HG02642 (cell line): ENCODE data around the gene TMEM86B.

Experiments
- ATAC-seq: cut with Tn5 transposase; IDR thresholded peaks from one replicate; pipeline ENCODE4 v1.9.1; 2021; ENCODE audit warnings: mild to moderate bottlenecking; ENCODE audit not compliant: unreplicated experiment, poor library complexity

Gene TMEM86B

DNA sequence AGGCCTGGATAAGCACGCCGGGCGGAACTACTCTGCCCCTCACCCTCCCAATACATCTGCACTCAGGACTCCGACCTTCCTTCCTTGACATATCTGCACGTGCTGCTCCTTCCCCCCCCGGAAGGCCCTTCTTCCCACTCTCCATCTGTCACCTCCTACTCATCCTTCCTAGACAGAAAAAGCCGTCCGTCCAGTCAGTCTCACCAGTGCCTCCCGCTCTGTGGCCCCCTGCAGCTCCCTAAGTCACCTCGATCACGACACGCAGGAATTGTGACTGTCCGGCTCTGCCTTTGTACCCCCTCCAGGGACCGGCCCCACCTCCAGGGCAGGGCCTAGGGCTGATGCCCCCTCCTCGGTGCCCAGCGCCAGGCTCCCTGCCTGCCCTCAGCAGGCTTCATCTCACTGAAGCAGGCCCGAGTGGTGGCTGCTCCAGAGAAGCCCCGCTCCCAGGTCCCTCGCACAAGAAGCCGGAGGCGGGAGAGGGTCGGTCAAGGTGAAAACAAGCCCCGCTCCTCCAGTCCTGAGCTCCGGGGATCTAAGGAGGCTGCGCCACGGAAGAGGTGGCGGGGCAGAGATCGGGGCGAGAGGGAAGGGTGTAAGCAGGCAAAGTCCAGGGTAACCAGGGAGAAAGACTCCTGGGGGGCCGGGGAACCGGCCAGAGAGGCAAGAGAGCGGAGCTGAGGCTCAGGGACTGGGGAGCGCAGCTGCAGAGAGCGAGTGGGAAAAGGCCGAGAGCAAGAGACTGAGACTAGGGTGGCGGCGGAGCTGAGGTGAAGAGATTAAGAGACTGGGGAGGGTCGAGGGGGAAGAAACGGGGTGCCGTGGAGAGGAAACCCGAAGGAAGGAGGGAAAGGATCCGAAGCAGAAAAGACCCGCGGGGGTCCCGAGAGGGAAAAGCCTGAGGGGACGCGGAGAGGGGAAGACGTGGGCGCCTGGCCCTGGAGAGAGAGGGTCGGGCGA is 29.2 kb upstream of the TMEM86B start:
- no peak for ATAC-seq

DNA sequence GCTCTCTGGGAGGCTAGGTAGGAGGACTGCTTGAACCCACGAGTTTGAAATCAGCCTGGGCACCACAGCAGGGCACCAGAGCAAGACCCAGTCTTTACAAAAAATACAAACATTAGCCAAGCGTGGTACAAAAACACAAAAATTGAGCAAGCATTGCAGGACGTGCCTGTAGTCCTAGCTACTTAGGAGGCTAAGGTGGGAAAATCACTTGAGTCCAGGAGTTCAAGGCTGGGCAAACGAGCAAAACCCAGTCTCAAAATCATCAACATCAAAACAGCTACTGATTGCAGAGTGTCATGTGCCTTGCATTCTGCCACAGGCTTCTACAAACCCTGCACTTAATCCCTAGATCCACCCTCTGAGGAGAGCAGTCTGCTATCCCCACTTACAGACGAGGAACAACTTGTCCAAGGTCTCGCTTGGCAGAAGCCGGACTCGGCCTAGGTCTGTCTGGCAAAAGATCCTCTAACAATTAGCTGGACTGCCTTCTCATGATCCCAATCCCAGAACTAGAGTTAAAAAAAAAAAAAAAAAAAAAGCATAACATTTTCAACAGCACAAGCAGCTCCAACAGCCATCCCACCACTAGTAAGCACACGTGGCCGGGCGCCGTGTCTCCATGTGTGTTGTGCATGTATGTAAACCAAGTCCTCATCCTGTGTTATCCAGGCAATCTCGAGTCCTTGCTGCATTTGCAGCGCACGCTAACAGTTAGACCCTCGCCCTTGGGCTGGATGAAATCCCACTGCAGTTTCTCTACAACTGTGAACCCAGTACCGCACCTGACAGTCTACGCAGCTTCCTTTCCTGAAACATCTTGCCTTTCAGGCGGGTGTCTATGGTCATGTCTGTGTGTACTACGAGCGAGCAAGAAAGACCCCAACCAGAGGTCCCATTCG is 28.2 kb upstream of the TMEM86B start:
- no peak for ATAC-seq

DNA sequence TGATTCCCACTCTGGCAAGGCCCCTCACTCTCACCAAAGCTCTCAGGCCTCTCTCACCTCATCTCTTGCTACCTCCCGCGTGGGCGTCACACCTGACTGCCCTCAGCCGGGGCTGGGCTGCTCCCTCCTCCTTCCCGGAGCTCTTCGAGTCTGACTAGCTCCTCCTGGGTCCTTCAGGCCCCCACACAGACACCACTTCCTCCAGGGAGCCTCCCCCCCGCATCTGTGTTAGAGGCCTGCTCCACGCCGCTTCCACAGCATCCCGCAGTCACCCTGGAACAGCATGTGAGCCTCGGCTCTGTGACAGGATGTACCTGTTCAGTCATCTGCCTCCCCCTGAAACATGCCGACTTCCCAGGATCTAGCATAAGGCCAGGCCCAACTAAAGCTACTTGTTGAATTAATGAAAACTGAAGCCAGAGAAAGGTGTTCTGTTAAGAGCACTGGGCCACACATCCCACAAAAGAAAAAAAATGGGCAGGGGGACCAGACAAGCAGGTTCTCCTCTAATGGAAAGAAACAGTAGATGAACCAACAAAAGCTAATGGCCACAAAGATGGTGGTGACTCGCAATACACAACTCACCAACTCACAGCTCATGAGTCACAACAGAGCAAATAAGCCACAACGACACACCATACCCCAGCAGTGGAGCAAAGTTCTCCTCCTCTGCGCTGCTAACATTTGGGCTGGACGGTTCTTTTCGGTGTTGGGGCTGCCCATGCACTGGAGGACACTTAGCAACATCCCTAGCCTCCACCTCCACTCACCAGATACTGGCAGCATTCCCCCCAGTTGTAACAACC is 27.3 kb upstream of the TMEM86B start:
- ATAC-seq: no peak

DNA sequence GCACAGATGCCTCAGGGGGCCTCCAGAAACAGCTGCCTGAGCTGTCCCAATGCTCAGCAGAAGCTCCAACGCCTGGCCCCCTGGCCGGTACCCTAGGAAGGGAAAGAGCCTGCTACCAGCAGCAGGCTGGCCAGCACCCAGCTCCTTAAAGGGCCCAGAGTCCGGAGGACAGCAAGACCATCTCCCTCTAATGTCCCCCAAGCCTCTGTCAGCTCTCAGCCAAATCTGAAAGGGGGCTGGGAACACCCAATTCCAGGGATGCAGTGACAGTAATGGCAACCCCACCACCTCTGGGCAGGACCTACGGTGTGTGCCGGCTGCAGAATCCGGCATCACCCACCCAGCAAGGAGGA is 26.0 kb upstream of the TMEM86B start:
- ATAC-seq: no peak

DNA sequence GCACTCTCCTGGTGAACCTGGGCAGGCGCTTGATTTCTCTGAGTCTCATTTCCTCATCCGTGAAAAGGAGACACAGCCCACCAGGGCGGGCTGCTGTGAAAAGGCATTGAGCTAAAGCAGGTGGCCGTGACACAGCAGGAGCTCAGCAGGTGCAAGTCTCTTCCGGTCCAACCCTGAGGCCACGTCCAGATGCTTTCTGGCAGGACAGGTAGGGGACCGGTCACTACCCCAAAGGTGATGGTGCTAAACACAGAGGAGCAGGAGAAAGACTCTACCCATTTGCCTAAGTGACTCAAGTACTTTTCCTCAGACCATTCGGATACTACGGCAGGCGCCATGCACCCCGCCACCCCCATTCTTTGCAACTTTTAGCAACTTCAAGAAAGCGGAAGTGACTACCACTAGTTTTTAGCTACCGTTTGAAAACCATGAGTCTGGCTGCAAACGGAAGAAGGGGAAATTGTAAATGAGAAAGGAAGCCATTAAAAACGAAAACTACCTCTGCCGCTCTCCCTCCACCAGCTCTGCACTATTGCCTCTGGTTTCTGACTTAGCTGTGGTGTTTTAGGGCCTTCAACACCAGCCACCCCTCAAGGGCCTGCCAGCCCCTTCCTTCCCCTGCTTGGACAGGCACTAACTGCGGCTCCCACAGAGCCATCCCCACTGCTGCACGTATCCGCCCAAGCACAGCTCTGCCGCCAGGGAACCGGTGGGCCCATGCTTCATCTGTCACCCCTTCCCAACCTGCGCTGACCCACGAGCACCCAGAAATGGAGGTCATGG is 25.5 kb upstream of the TMEM86B start:
- peak; percentile 35 for ATAC-seq

DNA sequence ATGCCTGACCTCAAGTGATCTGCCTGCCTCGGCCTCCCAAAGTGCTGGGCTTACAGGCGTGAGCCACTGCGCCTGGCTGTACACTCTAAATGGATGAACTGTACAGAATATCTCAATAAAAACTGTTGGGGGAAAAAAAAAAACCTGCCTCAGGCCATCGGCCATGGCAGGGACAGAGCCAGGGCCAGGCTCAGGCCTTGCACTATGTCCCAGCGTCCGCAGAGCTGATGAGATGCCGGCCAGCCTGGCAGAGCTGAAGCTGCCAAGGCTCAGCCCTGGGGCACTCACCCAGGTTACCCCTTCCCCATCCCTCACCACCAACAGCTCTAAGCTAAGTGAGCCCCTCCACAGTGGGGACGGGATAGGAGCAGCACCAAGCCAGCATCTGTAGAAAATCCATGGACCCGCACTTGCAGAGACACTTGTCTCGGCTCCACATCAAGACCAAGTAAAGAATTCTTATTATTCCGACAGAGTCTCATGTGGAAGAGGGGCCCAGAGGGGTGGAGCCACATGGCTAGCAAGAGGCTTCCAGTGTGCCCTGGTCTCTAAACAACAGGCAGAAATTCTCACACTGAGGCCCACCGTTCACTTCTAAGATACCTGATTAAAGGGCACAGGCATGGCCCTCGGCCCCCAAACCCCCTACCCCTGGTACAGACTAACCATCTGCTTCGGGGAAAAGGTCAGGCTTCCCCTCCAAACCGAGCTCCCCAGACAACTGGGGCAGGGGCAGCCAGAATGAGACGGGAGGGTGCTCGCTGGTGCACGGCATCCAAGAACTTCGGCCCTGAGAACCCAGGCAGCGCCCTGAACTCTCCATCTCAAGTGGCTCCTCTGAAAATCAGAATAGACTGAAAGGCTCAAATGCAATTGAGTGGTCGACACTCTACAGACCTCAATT is 24.4 kb upstream of the TMEM86B start:
- ATAC-seq: no peak

DNA sequence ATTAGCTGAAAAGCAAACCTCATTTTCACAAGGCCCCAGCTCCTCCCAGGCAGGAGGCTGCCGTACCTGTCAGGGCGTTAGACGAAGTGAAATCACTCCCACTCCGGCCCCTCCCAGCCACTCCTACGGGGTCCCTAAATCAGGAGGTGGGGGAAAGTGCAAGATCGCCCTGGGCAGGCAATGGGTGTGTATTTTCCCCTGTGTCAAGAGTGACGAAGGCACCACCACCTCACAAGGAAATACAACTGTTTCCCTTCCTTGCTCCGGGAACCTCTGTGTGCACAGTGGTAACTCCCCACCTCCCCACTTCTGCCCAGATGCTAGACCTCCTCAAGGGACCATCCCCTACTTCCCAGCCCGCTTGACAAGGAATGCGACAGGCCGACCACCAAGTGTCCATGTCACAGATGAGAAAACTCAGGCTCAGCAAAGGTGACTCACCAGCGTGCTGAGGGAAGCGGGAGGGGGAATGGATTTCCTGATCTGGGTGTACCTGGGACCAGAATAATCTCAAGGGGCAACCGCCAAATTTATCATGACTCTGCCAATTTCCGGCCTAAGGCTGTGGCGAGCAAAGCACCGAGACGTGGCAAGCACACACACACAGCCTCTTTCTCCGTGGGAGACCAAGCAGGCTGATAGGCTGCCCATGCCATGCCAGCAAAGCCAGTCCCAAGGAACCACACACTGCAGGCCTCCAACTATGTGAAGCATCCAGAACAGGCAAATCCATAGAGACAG is 22.9 kb upstream of the TMEM86B start:
- no peak for ATAC-seq

DNA sequence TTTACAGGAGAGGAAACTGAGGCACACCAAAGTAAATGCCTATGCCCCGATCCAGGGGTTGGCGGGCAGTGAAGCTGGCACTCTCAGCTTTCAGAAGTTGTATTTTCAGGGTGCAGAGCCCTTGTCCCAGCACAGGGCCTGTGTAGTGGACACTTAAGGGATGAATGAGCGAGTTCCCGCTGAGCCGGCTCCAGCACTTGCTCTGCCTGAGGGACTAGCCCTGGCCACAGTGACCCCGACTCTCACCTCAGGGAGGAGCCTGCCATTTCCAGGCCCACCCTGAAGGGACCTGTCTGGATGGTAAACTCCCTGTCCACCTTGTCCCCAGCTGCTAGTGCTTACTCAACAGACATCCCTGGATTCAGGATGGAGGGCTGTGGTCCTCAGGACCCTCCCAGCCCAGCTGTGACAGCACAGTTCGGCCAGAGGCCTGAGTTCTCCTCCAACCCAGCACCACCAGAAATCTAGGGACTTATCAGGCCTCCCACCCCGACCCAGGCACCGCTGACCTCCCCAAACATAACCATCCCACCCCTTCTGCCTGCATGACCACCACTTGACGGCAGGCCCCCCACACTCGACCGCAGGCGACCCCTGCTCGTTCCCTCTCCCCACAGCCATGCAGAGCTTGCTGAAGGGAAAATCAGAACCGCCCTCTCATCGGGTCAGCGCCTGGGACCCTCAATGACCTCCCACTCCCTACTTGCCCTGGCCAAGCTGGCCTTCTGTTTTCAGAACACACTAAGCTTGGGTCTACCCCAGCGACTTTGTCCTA is 21.9 kb upstream of the TMEM86B start:
- ATAC-seq: no peak

DNA sequence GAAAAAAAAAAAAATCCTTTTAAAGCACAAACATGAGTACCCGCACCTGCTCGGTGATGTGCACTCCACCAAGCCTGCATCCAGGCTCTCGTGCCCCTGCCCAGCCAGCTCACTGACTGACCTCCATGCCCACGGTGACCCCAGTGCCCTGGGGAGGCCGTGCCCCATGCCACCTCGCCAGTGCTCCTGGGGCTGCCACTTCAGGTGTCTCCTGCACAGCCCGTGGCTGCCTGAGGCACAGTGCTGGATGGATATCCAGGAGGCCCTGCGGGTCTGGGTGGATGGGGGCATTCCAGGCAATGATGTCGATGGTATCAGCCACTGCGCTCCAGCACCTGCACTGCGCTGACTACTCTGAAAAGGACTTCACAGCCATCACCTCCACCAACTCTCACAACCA is 21.3 kb upstream of the TMEM86B start:
- ATAC-seq: no peak

DNA sequence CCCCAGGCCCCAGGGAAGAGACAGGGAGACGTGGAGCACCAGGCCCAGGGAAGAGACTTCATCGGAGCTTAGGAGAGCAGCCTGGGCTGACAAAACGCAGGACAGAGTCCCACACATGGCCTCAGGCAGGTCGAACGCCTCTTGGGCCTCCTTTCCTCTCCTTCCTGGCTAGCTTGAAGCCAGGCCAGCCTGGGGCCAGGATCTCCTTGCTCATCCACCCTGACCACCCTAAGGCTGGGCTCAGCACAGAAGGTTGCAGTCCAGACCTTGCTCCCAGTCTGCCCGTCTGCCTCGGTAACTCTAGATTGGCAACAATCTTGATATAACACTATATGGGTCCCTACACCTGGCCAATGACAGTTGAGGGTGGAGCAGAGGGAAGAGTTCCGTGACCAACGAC is 20.1 kb upstream of the TMEM86B start:
- no peak for ATAC-seq

DNA sequence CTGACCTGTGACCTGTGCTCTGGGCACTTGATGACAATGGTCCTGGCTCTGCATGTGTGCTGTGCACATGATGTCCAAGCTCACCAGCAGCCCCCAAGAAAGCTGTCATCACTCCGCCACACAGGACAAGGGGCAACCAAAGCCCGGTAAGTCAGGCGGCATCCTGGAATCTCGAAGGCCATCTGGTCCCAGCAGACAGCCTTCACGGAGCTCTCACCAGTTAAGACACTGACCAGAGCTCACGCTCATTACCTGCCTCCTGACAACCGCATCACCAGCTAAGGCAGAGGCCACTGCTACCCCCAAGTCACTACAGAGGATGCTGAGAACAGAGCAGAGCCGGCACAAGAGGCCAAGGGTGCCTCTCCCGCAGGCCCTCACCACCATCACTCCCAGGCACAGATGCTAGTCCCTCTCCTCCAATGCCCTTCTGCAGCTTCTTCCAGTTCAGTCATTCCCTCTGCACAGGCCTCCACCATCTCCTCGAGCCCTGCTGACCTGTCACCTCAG is 19.7 kb upstream of the TMEM86B start:
- ATAC-seq: no peak

DNA sequence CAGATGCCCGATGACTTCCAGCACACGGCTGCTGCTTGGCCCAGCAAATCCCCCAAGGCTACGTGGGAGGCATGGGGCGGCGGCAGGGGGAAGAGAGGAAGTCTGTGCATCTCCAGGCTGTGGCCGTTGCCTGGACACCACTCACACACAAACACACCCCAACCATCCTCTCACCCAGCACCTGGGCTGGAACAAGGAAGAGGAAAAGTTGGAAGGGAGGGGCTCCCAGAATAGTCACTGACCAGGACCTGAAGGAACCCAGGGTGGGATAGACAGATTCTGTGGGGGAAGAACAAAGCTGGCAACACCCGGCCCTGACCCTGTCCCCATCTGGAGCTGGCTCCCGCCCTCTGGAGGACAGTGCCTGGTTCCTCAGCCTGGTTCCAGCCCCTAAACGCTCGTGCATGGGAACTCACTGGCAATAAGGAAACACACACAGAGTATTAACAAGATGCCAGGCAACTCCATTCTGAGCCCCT is 19.1 kb upstream of the TMEM86B start:
- ATAC-seq: no peak

DNA sequence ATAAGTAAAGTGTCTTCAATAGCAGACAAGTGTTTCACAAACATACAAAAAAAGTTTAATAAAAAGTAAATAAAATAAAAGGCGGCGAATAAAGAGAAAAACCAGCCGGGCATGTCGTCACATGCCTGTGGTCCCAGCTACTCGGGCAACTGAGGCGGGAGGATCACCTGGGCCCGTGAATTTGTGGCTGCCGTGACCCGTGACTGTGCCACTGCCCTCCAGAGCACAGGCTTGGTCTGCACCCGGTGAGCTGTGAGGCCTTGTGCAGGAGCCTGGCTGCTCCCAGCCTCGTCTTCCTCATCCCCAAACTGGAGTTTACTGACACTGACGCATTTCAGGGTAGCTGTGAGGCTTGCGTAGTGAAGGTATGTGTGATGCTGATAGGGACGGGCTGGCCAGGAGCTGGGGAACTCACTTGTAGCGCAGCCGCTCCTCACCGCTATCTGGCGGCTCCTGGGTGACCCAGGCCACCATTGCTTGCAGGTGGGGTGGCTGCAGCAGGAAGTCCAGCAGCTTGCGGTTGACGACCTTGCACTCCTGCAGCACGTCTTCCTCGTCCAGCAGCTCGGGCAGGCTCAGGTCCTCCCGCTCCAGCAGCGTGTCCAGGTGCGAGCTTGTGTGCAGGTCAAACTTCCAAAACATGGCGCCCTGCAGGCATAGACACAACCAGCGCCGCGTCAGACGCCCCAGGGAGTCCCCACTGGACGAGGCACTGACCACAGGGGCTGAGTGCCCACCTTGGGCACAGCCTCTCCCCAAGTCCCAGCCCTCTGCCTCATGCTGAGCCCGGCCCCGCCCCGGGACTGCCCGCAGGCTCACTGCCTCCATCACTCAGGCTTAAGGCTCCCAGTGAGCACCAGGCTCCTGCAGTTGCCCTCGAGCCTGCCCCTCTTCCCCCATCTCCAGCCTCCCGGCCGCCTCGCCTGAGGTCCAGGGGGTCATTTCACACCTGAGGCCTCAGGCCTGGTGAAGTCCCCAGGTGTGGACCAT is 18.2 kb upstream of the TMEM86B start:
- ATAC-seq: no peak

DNA sequence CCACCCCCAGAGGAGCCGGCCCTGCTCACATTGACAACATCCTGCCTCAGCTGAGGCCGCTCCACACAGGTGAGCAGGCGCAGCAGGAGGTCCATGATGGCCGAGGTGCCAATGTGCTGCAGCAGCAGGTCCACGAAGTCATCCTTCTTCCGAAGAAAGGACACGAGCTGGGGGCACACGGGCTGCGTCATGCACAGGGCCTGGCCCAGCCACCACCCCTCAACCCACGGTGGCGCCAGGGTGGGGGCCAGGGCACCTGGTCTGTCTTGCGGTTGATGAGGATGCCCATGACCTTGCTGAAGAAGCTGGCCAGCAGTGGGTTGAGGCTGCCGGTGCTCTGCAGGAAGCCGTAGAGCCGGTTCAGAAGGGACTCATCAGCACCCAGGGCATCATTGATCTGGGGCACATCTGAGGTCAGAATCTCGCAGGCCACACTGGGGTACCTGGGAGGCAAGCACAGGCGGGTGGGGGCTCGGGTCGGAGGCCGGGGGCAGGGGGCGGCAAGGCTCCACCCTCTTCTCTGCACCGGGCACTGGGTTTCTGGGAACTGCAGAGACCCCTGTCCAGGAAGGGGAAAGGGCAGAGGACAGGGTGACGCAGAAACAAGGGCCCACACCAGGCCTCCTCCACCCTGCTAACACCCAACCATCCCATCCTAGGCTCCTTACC is 16.8 kb upstream of the TMEM86B start:
- no peak for ATAC-seq

DNA sequence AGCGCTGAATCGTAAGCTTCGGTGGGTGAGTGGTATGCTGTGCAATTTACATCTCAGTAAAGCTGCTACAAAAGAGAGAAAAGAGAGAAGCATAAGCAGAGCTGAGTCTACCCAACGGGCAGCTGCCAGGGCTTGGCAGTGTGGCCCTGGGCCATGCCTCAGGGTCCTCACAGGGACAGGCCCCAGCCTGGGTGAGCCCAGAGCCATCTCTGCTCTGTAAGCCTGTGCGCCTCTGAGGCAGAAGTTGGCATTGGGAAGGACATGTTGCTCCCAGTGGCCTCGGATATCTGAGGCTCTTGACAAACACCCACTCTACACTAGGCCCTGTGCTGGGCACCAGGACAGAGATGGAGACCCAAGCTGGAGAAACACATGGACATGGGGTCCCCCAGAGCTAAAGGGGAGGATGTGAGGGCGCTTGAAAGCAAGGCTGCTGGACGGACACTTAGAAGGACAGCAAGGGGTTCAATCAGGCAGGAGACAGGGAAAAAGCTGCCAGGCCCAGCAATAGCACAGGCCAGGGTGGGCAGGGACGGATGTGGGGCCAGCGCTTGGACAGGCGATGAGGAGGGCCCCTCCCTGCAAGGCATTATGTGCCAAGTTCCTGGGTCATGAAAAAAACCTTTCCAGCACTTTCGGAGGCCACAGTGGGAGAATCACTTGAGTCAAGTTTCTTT is 15.6 kb upstream of the TMEM86B start:
- no peak for ATAC-seq
